Activated CD8-positive, alpha-beta T cell treated with anti-CD3 and anti-CD28 coated beads, Interleukin-2, amount 10 ng/mL, durations not matched to agents 7 days and 5 days (primary cell): ENCODE measurements around the gene SHC2. TPM values are rescaled to one million over a fixed set of nuclear protein-coding genes. Genes with fewer than 3 reads are reported as not detected.
"Not testable (repeated sequence)": the region's sequence is repeated elsewhere in the genome, so short reads cannot be mapped to it uniquely, and the experiment has no call there.

Experiments
- ATAC-seq: fragments of 150-1000 bp; cut with Tn5 transposase; one replicate; pipeline ENCODE4 v1.10.0; 2021; ENCODE audit warnings: moderate library complexity
- CTCF ChIA-PET: fragments of 350-600 bp; sonication (Branson Sonifier 250); formaldehyde crosslinking; loops from one replicate; lab custom pipeline; 2021; ENCODE audit warnings: antibody characterized with exemption; lab: Charles Lee
- POLR2A ChIA-PET: fragments of 350-600 bp; sonication (Branson Sonifier 250); formaldehyde crosslinking; loops from one replicate; lab custom pipeline; 2021; ENCODE audit warnings: antibody characterized with exemption; lab: Charles Lee
- DNase-seq: peaks from one replicate; pipeline ENCODE4 v3.0.0-alpha.2; 2020
- H3K27ac Mint-ChIP-seq: one replicate; pipeline ENCODE4 v1.8.0; 2021; ENCODE audit warnings: mild to moderate bottlenecking, mixed read lengths
- H3K27me3 Mint-ChIP-seq: one replicate; pipeline ENCODE4 v1.8.0; 2021; ENCODE audit warnings: low read depth, mixed read lengths
- H3K36me3 Mint-ChIP-seq: one replicate; pipeline ENCODE4 v1.8.0; 2021; ENCODE audit warnings: low read depth, mixed read lengths
- H3K4me1 Mint-ChIP-seq: one replicate; pipeline ENCODE4 v1.8.0; 2021; ENCODE audit warnings: low read depth, mixed read lengths
- H3K4me3 Mint-ChIP-seq: one replicate; pipeline ENCODE4 v1.8.0; 2021; ENCODE audit warnings: mild to moderate bottlenecking, mixed read lengths
- H3K9me3 Mint-ChIP-seq: one replicate; pipeline ENCODE4 v1.8.0; 2022; ENCODE audit warnings: mixed read lengths; ENCODE audit not compliant: insufficient read depth
- total RNA-seq, 2 experiments: library from RNA; stranded (reverse); gene quantifications; one replicate each; pipeline ENCODE4 v1.2.3, GENCODE V29; 2021

SHC2 gene
- total RNA-seq, 2 experiments from 2014 or later = not detected

- H3K9me3 Mint-ChIP-seq = no peaks in the 10 kb centered on the region
- ATAC-seq = no peak
- POLR2A ChIA-PET = no interaction called here
- no peaks in the 10 kb centered on the region for H3K36me3 Mint-ChIP-seq
- peaks cover 17% of the 10 kb centered on the region for H3K27me3 Mint-ChIP-seq
- no peak overlapping the region for H3K4me3 Mint-ChIP-seq
- CTCF ChIA-PET = no interaction called here
- peaks cover 7% of the 10 kb centered on the region for H3K4me1 Mint-ChIP-seq
- no peak for DNase-seq
- H3K27ac Mint-ChIP-seq = no peak overlapping the region
Measured at GRCh38 chr19:461721-462551, 1.1 kb upstream of the SHC2 start.

- Mint-ChIP-seq H3K4me3 (no peak overlapping the region), H3K27ac (no peak overlapping the region), H3K36me3 (no peaks in the 10 kb centered on the region), H3K9me3 (no peaks in the 10 kb centered on the region), H3K4me1 (peaks cover 7% of the 10 kb centered on the region), H3K27me3 (peaks cover 17% of the 10 kb centered on the region)
- CTCF ChIA-PET = no interaction called here
- DNase-seq = no peak
- ATAC-seq = peak; percentile 28
- POLR2A ChIA-PET = no interaction called here
Measured at GRCh38 chr19:459724-460511, 915 bp downstream of the SHC2 start.

DNA sequence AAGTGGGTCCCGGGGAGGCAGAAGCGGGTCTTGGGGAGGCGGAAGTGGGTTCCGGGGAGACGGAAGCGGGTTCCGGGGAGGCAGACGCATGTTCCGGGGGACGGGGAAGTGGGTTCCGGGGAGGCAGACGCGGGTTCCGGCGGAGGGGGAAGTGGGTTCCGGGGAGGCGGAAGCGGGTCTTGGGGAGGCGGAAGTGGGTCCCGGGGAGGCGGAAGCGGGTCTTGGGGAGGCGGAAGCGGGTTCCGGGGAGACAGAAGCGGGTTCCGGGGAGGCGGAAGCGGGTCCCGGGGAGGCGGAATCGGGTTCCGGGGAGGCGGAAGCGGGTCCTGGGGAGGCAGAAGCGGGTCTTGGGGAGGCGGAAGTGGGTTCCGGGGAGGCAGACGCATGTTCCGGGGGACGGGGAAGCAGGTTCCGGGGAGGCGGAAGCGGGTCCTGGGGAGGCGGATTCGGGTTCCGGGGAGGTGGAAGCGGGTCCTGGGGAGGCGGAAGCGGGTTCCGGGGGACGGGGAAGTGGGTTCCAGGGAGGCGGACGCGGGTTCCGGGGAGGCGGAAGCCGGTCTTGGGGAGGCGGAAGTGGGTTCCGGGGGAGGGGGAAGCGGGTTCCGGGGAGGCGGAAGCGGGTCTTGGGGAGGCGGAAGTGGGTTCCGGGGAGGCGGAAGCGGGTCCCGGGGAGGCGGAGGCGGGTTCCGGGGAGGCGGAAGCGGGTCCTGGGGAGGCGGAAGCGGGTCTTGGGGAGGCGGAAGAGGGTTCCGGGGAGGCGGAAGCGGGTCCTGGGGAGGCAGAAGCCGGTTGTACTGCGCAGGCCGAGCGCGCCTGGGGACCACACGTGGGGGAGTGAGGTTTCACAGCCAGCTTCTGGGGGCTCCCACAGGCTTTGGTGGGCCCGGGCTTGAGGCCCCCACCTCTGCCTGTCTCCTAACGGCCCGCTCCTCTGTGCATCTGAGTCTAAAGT, 2.5 kb downstream of the SHC2 start:
- no peak for ATAC-seq
- no peak overlapping the region for H3K4me3 Mint-ChIP-seq
- H3K36me3 Mint-ChIP-seq = no peaks in the 10 kb centered on the region
- CTCF ChIA-PET = no interaction called here
- no peaks in the 10 kb centered on the region for H3K9me3 Mint-ChIP-seq
- H3K27ac Mint-ChIP-seq = no peak overlapping the region
- DNase-seq = no peak
- H3K4me1 Mint-ChIP-seq = peaks cover 7% of the 10 kb centered on the region
- POLR2A ChIA-PET = no interaction called here
- H3K27me3 Mint-ChIP-seq = peaks cover 17% of the 10 kb centered on the region

DNA sequence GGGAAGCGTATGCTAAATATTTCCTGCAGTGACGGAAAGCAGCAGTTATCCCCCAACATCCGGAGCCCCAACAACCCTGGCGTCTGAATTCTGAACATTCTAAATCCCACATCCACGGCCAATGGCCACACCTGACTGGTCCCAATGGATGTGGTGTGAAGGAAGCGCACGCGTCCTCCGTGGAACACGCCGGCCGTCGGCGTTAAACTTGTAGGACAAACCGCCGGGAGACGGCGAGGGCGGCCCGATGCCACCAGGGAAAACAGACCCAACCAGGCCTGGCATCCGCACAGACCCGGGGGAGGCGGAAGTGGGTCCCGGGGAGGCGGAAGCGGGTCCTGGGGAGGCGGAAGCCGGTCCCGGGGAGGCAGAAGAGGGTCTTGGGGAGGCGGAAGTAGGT, 3.2 kb downstream of the SHC2 start:
- Mint-ChIP-seq H3K36me3 (no peaks in the 10 kb centered on the region), H3K27ac (no peak overlapping the region), H3K4me1 (peaks cover 7% of the 10 kb centered on the region), H3K9me3 (no peaks in the 10 kb centered on the region), H3K4me3 (no peak overlapping the region), H3K27me3 (peaks cover 17% of the 10 kb centered on the region)
- DNase-seq = no peak
- ChIA-PET POLR2A (no interaction called here), CTCF (no interaction called here)
- no peak for ATAC-seq

- POLR2A ChIA-PET = no interaction called here
- CTCF ChIA-PET = no interaction called here
Measured at GRCh38 chr19:456547-457110, 4.2 kb downstream of the SHC2 start.

GRCh38 chr19:455851-456546, 4.8 kb downstream of the SHC2 start:
- ChIA-PET POLR2A (no interaction called here), CTCF (no interaction called here)
- no peak for ATAC-seq
- no peaks in the 10 kb centered on the region for H3K9me3 Mint-ChIP-seq
- H3K4me1 Mint-ChIP-seq = peaks cover 5% of the 10 kb centered on the region
- no peaks in the 10 kb centered on the region for H3K36me3 Mint-ChIP-seq
- no peak overlapping the region for H3K4me3 Mint-ChIP-seq
- H3K27me3 Mint-ChIP-seq = peaks cover 6% of the 10 kb centered on the region
- H3K27ac Mint-ChIP-seq = no peak overlapping the region
- DNase-seq = no peak

More at GRCh38 chr19:456547-457110, 4.2 kb downstream of the SHC2 start:
- Mint-ChIP-seq H3K4me1 (peaks cover 6% of the 10 kb centered on the region), H3K27me3 (peaks cover 8% of the 10 kb centered on the region), H3K4me3 (no peak overlapping the region), H3K36me3 (no peaks in the 10 kb centered on the region), H3K9me3 (no peaks in the 10 kb centered on the region), H3K27ac (no peak overlapping the region)
- DNase-seq (no peak), ATAC-seq (no peak)

- H3K36me3 Mint-ChIP-seq = no peaks in the 10 kb centered on the region
- no peak overlapping the region for H3K4me3 Mint-ChIP-seq
- H3K27me3 Mint-ChIP-seq = peaks cover 6% of the 10 kb centered on the region
- ChIA-PET CTCF (no interaction called here), POLR2A (no interaction called here)
- no peaks in the 10 kb centered on the region for H3K9me3 Mint-ChIP-seq
- ATAC-seq (no peak), DNase-seq (no peak)
- no peak overlapping the region for H3K27ac Mint-ChIP-seq
- H3K4me1 Mint-ChIP-seq = peaks cover 5% of the 10 kb centered on the region
Measured at GRCh38 chr19:455031-455705, 5.7 kb downstream of the SHC2 start.

DNA sequence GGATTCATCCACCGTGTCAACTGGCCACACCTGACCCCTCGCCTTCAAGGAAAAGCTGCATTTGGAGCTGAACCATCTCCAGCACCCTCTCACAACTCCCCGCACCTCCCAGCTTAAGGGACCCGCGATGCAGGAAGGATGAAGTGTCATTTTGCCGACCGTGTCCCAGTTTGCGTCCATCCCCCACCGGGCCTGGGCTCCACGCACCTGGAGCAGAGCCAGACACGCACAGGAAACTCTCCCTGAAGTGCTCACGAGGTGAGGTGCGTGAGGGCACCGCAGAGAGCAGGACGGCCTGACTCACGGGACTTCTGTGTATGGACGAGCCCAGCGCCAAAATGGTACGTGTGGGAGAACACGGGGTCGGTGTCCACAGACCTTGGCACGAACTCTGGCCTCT, 7.2 kb downstream of the SHC2 start:
- Mint-ChIP-seq H3K9me3 (no peaks in the 10 kb centered on the region), H3K4me1 (no peaks in the 10 kb centered on the region), H3K4me3 (no peak overlapping the region), H3K27me3 (no peaks in the 10 kb centered on the region), H3K36me3 (no peaks in the 10 kb centered on the region), H3K27ac (no peak overlapping the region)
- ATAC-seq (no peak), DNase-seq (no peak)
- CTCF ChIA-PET = no interaction called here
- POLR2A ChIA-PET = no interaction called here

GRCh38 chr19:452829-453228, 8.0 kb downstream of the SHC2 start:
- H3K4me1 Mint-ChIP-seq = no peaks in the 10 kb centered on the region
- H3K36me3 Mint-ChIP-seq = no peaks in the 10 kb centered on the region
- H3K27me3 Mint-ChIP-seq = no peaks in the 10 kb centered on the region
- CTCF ChIA-PET = no interaction called here
- DNase-seq (no peak), ATAC-seq (no peak)
- H3K27ac Mint-ChIP-seq = no peak overlapping the region
- H3K4me3 Mint-ChIP-seq = no peak overlapping the region
- H3K9me3 Mint-ChIP-seq = no peaks in the 10 kb centered on the region
- POLR2A ChIA-PET = no interaction called here

DNA sequence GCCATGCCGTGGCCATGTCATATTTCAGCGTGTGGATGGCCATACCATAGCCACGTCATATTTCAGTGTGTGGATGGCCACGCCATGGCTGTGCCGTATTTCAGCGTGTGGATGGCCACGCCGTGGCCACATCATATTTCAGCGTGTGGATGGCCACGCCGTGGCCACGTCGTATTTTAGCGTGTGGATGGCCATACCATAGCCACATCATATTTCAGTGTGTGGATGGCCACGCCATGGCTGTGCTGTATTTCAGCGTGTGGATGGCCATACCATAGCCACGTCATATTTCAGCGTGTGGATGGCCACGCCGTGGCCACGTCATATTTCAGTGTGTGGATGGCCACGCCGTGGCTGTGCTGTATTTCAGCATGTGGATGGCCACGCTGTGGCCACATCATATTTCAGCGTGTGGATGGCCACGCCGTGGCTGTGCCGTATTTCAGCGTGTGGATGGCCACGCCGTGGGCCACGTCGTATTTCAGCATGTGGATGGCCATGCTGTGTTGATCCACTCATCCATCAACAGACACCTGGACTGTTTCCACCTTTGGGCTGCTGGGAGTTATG, 9.8 kb downstream of the SHC2 start:
- H3K27ac Mint-ChIP-seq, H3K4me1 Mint-ChIP-seq, ATAC-seq, H3K36me3 Mint-ChIP-seq, DNase-seq, H3K27me3 Mint-ChIP-seq, CTCF ChIA-PET, H3K4me3 Mint-ChIP-seq, H3K9me3 Mint-ChIP-seq, POLR2A ChIA-PET: not testable (repeated sequence)
